Pulmonary artery endothelial cell (primary cell): ENCODE data around the gene PTPRG. TPM values are rescaled to one million over a fixed set of nuclear protein-coding genes. Genes with fewer than 3 reads are reported as not detected.
"Not testable (repeated sequence)": the region's sequence is repeated elsewhere in the genome, so short reads cannot be mapped to it uniquely, and the experiment has no call there.

ENCODE experiments used
- DNase-seq: peaks from one replicate; pipeline ENCODE4 v3.0.0-alpha.2; 2011; ENCODE audit warnings: low read depth, low spot score
- total RNA-seq: library from RNA; depleted of rRNA; stranded (reverse); fragments of >200 nt; gene quantifications from 2 replicates; pipeline ENCODE4 v1.2.3, GENCODE V29; 2014

PTPRG gene
- total RNA-seq, 1 donor from 2014 or later, result 41.0 TPM

DNA sequence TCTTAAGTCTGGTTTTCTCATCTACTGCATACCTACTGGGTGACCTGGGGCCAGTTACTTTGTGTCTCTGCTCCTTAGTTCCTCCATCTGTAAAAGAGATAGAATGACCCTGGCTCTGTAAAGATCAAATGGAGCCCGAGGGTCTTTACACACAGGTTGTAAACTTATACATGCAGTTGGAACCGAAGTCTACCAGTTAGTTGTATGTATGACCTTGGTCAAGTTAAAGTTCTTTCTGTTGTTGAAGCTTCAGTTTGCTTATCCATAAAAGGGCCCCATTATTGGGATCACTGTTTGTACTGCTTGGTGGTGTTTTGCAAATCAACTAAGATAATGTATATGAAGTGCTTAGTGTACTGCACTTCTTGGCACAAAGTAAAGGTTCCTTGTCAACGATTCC lies 186.9 kb downstream of the PTPRG start:
- DNase-seq, result no peak

DNA sequence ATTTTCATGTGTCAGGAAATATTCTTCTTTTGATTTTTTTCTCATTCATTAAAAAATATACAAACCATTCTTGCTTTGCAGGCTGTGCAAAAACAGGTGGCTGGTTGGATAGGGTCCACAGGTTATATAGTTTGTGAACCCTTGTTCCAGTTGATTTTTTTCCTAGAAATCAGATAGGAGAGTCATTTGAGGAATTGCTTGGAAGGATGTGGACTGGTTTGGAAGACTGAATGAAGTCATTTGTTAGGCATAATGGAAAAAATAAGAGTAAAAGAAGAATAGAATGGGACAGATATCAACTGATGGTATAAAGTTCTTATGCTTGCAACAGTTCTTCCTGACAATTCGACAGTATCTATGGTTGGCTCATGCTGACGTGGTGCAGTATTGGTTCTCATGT lies 189.4 kb downstream of the PTPRG start:
- DNase-seq, result no peak

DNA sequence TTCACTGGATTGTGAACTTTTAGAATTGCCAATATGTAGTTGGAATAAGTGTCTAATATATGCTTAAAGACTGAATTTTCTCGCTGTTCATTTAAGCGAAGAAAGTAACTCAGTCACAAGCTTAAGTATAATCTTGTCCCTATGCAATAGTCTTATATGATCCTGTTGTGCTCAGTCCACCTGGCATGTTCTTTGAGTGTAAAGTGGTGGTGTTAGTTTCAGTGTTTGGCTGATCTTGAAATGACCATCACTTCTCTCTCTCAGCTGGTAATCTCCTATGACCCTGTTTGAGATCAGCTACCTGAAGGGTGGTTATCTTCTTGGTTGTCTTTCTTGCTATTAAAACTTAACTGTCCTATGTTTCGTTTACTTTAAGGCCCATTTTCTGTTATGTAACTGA lies 197.5 kb downstream of the PTPRG start:
- DNase-seq, result no peak

DNA sequence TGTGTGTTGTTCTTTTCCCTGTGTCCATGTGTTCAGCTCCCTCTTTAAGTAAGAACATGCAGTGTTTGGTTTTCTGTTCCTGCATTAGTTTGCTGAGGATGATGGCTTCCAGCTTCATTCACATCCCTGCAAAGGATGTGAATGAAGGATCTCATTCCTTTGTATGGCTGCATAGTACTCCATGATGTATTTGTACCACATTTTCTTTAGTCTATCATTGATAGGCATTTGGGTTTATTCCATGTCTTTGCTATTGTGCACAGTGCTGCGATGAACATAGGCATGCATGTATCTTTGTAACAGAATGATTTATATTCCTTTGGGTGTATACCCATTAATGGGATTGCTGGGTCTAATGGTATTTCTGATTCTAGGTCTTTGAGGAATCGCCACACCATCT lies 199.4 kb downstream of the PTPRG start:
- DNase-seq, result not testable (repeated sequence)

DNA sequence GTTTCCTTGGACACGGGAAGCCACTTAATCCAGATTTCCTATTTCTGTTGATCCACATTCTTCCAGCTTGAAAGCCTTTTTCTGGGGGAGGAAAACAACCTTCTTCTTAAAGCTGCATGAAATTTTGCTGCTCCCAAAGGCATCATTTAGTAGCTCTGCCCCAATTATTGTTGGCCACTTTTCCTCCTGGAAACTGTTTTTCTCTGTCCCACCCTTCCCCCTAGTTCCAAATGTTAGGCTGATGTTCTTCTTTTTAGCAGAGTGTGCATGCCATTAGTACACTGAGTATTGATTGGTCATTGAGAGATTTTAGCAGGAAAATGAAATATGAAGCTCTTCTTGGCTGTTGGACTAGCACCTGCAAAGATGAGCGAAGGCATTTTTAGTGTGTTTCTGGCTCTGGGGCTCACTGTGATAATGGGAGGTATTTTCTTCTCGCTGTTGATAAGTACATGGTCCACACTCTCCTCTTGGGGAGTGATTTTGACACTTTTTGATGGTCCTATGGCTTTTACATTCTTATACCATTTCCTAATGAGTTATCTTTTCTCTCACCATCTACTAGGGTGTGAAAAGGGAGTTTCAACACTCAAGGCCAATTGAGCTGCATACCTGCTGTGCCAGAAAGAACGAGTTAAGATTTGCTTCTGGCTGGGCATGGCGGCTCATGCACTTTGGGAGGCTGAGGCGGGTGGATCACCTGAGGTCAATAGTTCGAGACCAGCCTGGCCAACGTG lies 200.5 kb downstream of the PTPRG start:
- DNase-seq, result no peak

DNA sequence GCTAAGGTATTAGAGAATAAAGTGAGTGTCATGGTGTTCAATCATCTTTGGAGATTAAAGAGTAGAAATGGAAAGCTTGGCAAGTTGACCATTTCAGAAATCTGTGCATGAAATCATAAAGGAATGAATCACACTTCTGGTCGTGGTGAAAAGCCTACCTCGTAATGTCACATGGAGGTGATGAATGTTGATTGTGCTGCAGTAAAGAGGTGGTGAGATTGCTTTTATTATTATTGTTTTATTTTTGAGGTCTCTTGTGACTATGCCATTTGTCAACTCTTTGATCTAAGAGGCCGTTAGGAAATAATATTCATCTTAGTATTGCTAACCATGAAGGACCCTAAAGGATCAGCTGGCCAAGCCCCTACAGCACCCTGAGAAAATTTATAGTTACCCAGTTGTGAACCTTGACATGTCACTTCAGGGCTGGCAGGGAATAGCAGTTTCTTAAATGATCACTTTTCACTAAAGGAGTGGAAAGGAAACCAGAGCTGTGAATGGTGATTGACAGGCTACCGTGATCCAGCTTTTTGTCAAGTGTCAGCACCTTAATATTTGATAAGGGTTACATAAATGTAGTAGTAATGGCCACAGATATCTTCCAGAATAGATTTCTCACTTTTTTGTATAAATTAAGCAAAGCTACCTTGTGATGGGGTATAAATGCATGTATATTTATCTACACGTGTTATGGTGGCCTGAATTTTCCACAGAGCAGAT lies 203.9 kb downstream of the PTPRG start:
- DNase-seq, result no peak

DNA sequence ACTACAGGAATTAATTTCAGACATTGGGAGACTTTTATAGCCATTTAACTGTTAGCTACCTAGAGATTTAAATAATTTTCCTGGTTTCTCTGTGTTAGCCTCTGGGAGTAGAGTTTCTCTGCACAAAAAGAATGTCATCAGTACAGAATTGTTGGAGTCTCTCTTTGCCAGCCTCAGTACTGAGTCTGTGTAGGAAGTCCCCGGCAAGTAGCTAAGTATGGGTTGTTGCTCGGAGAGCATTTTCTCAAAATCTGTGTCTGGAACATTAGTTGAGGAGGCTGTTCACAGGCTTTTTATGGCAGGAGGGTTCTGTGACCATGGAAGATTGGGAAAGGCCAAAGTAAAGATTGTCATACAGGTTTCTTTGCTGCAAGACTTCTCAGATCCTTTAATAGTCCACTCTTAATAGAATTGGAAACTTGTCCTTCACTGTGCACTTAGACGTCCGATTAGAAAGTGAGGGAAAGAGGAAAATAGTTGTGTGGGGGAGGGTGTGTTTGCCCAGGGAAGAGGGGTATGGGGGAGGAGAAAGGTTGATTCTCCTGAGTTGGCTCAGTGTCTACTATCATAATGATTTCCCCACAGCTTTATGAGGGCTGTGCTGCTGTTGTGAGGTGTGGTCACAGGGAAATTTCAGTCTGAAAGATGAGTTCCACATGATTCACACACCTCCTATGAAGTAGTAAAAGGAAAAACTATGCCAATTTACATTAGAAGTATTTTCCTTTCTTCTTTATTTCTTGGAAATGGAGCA lies 207.1 kb downstream of the PTPRG start:
- no peak for DNase-seq

DNA sequence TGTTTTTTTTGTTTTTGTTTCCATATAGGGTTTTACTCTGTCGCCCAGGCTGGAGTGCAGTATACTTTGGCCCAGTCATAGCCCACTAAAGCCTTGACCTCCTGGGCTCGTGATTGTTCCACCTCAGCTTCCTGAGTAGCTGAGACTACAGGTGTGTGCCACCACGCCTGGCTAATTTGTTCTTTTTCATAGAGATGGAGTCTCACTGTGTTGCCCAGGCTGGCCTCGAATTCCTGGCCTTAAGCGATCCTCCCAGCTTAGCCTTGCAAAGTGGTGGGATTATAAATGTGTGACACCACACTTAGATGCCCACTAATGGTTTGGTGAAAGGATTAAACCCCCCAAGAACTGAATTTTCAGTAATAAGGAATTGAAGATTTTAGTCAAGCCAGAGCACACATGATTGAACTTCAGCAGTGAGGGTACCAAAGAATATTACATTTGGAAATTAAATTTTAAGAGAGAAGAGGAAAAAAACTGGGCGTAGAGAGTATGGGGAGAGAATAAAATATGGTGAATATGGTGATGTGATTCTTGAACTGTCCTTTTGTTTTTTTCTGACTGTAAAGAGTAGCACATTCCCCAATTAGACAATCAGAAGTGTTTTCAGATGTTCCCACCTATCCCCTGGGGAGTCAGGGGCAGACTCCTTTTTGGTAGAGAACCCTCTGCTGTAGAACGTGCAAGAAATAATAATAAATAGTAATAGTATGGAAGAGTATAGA lies 208.1 kb downstream of the PTPRG start:
- DNase-seq, result no peak

DNA sequence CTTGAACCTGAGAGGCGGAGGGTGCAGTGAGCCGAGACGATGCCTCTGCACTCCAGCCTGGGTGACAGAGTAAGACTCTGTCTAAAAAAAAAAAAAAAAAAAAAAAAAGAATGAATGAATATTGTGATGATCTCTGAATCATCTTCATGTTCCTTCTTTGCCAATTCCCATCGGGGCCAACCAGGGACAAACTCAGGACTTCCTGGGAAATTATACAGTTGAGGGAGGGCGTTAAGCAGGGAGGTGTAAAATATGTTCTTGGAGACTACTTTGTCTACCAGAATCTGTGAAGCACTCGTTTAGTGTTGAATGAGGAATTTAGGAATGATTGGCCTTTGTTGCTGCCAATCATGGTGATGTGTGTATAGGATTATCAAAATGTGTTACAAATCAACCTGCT lies 210.6 kb downstream of the PTPRG start:
- no peak for DNase-seq

DNA sequence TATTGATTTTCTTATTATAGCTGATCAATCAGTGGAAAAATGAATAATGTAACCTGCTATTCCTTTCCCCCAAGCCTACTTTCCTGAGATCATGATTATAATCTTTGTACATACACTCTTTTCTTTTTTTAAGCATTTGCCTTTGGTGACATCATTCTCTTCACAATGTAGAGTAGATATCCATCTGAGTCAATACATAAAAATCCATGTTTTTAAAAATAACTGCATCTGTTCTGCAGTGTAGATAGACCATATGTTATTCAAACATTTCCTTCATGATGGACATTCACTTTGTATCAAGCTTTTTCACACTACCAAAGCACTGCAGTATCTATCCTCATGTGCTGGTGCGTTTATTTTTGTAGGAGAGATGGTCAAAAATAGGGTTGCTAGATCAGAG lies 211.1 kb downstream of the PTPRG start:
- DNase-seq, result no peak

DNA sequence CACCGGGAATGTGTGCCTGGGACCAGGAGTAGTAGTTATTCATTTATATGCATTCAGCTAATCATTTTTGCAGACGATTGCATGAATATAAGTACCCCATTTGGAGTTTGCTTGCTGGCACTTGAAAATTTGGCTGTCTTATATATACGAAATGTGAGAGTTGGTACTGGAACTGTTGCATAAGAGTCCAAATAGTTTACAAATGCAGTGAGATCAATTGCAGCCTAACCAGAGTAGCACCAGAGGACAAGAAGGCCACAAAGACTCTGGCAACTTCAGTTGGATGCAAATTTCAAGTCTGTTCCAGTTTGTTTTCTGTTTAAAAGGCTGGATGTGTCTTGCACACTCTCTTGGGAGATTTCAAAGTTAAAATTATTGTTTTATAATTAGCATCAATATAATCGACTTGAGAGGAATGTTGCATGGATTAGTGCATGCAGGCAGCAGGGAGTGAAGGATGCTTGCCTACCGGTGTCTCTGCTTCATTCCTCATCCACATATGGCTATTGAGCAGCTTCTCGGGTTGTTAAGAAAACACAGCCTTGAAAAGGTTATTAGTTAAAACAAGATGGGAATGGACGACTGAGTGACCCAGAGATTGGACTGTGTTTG lies 213.0 kb downstream of the PTPRG start:
- DNase-seq, result no peak

DNA sequence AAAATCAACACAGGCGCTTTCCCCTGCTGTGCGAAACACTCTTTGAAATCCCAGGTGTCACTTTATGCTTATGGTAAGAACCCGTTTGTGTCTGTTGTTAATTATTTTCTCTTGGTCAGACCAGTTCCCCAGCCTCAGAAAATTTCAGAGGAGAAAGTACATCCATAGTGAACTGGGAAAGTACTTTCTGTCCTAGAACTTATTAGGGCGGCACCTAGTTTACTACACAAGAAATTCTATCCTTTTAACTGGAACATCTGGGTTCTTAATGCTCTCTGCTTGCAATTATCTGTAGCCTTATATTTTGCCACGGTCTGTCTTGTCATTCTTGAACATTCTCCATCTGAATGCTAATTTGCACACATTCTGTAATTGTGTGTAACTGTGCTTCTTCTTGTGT lies 215.0 kb downstream of the PTPRG start:
- DNase-seq, result no peak

DNA sequence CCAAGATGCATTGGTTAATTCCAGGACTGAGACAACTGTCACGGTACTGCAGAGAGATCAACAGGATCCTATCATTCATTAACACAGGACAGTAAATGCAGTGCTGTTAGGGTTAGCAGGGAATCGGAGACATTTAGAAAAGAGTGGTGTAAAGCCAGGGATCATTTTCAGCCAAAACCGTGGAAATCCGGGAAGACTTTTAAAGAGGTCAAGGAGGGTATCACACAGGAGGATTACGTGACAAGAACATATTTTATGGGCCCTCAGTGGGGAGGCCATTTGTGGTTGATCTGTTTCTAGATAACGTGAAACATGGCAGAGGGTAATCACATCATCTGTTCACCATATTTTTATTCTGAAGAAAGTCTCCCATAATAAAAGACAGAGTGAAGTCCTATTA lies 216.1 kb downstream of the PTPRG start:
- DNase-seq, result no peak

DNA sequence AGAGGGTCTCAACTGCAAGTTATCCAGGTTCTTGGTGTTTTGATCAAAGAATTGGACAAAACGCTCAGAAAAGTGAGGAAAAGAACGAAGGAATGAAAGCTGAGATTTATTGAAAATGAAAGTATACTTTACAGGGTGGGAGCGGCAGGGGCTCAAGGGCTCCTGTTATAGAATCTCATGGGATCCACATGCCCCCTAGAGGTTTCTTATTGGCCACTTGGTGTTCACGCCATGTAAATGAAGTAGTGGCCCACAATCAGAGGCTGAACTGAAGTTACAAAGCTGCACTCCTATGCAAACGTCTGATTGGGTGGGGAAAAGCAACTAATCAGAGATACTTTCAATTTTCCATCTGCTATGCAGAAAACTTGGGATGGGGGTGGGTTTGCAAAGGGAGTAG lies 216.7 kb downstream of the PTPRG start:
- DNase-seq, result no peak

DNA sequence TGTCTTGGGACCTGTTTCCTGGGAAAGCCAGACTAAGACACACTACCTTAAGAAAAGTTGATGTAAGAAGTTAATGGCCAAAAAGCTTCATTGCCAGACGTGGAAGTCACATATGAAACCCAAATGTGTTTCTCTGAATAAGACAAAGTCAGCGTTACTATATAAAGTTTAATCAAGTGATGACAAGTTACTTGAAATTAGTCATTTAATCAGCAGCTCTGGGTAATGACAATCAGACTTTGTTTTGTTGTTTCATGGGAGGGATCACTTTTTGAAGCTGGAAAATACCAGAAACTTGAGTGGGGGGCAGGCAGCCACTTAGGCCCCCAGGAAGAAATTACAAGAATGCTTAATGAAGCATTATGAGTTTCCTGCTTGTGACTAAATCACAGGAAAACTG lies 218.6 kb downstream of the PTPRG start:
- no peak for DNase-seq

DNA sequence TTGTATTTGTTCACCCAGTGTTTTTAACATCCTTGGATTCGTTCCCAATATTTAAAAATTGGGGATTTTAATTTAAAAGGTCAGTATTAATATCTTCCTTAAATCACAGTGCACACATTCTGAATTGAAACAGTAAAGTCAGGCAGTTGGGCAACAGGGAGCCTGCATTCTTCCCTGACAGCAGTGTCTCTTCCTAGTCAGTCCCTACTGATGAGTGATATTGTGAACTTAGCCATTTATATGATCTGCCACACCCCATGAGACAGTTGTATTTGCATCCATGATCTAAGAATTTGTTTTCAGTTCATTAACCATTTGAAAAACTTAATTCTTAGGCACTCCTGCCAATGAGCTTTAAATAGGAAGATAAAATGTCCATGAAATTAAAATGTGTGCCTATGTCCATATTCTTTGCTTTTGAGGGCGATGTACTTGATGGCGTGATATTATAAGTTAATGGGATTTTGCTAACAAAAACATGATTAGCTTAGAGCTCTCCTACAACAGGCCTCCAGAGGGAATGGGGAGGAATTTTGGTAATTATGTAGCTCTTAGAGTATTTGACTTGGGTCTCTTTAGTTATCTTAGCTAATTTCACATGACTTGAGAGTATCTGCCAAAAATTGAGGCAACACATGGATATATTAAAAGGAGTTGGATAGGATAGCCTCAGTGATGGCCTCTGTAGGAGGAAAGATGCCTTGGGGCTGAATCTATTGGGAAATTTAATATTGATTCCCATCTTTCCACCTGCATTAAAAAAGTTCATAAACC lies 219.3 kb downstream of the PTPRG start:
- no peak for DNase-seq

DNA sequence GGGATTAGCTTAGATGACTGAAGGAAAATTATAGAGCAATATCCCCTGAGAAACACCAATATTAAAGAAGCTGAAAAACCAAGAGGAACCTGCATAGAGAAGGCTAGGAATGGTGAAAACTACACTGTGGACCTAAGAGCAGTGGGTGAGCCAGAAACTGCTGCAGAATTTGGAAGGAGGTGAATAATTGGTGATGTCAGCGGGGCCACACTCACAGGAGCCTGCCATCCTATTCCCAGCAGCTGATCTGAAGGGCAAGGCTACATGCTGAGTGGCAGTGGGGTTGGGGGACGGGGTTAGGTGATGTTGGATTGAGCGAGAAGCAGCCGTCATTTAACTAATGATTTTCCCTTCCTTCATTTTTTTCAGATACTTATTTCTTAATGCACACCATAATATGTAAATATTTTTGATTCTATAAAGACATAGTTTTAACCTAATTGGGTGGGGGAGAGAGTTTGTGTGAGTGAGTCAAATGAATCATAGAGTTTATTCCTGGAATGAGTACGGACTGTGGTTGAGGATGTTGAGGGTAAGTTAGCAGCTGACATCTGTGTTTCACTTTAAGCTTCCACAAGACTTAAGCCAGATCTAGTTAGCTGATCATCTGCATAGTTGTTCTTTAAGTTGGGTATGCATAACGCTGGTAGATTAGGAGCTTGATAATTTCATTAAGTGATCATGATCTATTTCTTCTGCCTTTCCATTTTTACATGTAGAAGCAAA lies 222.8 kb downstream of the PTPRG start:
- DNase-seq, result no peak

DNA sequence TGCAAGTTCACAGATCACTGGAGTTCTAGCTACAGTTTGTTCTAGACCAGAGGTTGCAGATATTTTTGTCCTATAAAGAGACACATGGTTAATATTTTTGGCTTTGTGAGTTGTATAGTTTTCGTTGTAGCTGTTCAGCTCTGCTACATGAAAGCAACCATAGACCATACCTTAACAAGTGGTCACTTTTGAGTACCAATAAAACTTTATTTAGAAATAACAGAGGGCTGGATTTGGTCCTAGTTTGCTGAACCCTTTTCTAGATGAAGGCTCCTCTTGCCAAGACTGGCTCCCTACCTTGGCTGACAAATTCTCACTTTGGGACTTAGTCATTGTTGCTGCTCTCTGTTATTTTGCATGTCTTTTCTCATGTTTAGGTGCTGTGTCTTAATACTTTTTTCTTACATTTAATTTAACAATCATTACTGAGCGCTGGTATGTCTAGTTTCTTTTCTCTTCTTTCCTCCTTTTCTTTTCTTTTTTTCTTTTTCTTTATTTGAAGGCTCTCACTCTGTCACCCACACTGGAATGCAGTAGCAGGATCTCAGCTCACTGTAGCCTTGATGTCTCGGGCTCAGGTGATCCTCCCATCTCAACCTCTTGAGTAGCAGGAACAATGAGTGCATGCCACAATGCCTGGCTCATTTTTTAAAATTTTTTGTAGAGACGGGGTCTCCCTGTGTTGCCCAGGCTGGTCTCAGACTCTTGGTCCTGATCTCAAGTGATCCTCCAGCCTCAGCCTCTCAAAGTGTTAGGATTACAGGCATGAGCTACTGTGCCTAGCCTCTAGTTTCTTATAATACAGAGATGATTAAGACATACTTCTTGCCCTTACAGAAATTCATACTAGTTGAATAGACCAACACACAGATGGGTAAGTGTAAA lies 227.5 kb downstream of the PTPRG start:
- no peak for DNase-seq

DNA sequence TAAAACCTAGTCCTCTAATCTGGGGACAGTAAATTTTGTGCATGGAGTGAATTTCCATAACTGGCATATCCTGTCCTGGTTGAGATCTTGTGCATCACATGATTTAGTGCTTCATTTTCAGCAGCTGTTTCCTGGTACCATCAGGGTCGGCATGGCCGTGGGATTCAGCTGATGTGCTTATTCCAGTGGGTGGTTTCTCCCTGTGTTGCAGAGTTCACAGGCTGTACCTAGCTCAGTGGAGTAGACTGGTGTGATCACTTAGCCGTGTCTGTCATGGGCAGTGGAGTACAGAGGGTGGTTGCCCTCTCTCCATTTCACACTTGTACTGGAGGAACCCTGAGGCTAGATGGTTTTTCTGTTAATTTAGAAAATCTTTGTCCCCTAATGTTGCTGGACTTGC lies 228.5 kb downstream of the PTPRG start:
- no peak for DNase-seq
